ENCODE measurements around the gene ALDH7A1. TPM values are rescaled to one million over a fixed set of nuclear protein-coding genes. Genes with fewer than 3 reads are reported as not detected.
A peak's percentile ranks its signal among the peaks of the same experiment; 100 is the strongest.
"Not testable (repeated sequence)": the region's sequence is repeated elsewhere in the genome, so short reads cannot be mapped to it uniquely, and the experiment has no call there.

Gene ALDH7A1
- total and polyA plus RNA-seq, 2 experiments from 2014 or later: 65.2 to 121 TPM

DNA sequence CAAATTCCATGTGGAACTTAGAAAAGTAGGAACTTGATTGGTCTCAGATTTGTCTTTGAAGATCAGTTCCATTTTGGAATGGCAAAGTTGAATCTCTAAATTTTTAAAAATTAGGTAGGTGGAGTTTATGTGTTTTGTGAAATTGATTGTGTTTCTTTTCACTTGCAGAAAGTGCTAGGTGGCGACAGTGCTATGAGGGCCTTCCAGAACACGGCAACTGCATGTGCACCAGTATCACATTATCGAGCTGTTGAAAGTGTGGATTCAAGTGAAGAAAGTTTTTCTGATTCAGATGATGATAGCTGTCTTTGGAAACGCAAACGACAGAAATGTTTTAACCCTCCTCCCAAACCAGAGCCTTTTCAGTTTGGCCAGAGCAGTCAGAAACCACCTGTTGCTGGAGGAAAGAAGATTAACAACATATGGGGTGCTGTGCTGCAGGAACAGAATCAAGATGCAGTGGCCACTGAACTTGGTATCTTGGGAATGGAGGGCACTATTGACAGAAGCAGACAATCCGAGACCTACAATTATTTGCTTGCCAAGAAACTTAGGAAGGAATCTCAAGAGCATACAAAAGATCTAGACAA is 8.5 kb upstream of the ALDH7A1 start:
- H3K9me3 ChIP-seq (ENCODE audit: low read depth): no peaks in the 10 kb centered on the region
- TF ChIP-seq, protein P1, sequence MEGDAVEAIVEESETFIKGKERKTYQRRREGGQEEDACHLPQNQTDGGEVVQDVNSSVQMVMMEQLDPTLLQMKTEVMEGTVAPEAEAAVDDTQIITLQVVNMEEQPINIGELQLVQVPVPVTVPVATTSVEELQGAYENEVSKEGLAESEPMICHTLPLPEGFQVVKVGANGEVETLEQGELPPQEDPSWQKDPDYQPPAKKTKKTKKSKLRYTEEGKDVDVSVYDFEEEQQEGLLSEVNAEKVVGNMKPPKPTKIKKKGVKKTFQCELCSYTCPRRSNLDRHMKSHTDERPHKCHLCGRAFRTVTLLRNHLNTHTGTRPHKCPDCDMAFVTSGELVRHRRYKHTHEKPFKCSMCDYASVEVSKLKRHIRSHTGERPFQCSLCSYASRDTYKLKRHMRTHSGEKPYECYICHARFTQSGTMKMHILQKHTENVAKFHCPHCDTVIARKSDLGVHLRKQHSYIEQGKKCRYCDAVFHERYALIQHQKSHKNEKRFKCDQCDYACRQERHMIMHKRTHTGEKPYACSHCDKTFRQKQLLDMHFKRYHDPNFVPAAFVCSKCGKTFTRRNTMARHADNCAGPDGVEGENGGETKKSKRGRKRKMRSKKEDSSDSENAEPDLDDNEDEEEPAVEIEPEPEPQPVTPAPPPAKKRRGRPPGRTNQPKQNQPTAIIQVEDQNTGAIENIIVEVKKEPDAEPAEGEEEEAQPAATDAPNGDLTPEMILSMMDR (IDR thresholded peaks at IDR 0.05; ENCODE audit: low read depth, low read length): no peak
- H3K4me1 ChIP-seq (ENCODE audit: low read depth): peaks cover 3% of the 10 kb centered on the region
- H3K27ac ChIP-seq: no peak overlapping the region
- DNase-seq (ENCODE audit: low read depth in 1 of 2, low spot score in 1 of 2): no peak
- no peaks in the 10 kb centered on the region for H3K27me3 ChIP-seq
- no peak overlapping the region for H3K4me3 ChIP-seq
- peaks cover 27% of the 10 kb centered on the region for H3K36me3 ChIP-seq

DNA sequence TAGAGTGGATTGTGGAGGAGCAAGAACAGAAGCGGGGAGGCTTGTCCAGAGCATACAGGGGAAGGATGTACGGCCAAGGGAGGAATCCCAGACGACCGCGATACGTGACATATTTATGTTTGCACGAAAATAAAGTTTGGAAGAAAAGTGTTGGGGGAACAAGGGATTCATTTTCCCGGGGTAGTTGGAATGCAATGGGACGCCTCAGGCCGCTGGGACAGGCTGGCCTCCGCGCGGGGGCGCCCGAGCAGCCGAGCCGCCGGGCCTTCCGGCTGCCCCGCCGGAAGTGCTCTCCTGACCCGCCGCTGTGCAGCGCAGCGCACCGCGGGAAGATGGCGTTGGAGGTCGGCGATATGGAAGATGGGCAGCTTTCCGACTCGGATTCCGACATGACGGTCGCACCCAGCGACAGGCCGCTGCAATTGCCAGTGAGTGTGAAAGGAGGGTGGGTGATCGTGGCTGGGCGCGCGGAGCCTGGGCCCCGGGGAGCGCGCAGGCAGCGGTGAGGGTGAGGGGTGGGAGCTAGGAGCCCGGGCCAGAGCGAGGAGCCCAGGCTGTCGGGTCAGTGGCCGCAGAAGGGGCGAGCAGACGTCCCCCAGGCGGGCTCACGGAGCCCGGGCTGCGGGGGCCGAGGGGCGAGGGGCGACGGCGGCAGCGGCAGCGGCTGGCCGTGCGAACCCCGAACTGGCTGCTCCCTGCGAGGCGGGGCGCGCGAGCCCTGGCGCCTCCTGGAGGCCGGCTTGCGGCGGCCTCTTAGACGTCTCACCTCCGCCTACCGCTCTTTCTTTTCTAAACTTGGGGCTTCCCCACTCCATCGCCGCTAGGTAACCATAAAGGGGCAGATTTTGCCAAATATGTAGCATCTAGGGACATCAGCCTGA is 5.9 kb upstream of the ALDH7A1 start, which contains the start of gene PHAX:
PHAX (plus strand) TSS at position 317 of the 881 bp plus-strand sequence; CDS start at position 333, 16 bp downstream.
- TF ChIP-seq, protein P1 (IDR thresholded peaks at IDR 0.05; ENCODE audit: low read depth, low read length): peak; percentile 85
- no peaks in the 10 kb centered on the region for H3K27me3 ChIP-seq
- H3K27ac ChIP-seq: peak within 1 kb of the TSS; percentile 52
- H3K4me3 ChIP-seq: peak within 1 kb of the TSS; percentile 79
- H3K9me3 ChIP-seq (ENCODE audit: low read depth): no peaks in the 10 kb centered on the region
- H3K36me3 ChIP-seq: peaks cover 15% of the 10 kb centered on the region
- peak; percentile 87 to 90 for DNase-seq (ENCODE audit: low read depth in 1 of 2, low spot score in 1 of 2)
- peaks cover 3% of the 10 kb centered on the region for H3K4me1 ChIP-seq (ENCODE audit: low read depth)

DNA sequence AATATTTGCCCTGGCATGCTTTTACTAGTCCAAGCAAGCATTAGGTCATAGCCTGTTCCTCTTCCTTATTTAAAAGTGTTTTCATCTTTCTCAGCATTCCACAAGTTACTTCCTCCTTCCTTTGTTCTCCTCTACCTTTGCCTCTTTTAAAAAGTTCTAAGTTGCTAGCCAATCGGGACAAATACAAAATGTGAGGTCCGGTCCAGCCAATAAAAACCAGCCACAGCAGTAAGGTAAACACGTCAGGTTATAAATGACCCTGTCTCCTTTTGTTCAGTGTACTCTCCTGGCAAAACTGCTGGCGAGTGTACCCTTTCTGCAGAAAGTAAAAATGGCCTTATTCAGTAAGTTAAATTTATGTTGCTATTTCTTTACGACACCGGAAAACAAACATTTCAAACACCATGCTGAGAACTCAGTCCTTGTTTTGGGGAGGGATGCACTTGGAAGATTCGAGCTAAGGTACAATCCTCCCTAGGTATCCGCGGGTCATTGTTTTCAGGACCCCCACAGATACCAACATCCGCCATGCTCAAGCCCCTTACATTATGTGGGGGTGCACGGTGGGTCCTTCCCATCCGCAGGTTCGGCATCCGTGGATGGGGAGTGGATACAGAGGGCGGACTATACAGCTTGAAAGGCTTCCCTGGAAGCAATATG is 5.1 kb upstream of the ALDH7A1 start:
- Histone ChIP-seq H3K4me3 (peak overlapping the region; percentile 79), H3K27ac (peak overlapping the region; percentile 24), H3K36me3 (peaks cover 10% of the 10 kb centered on the region)
- not testable (repeated sequence) for H3K27me3 ChIP-seq; H3K4me1 ChIP-seq (ENCODE audit: low read depth); H3K9me3 ChIP-seq (ENCODE audit: low read depth); DNase-seq (ENCODE audit: low read depth in 1 of 2, low spot score in 1 of 2)

DNA sequence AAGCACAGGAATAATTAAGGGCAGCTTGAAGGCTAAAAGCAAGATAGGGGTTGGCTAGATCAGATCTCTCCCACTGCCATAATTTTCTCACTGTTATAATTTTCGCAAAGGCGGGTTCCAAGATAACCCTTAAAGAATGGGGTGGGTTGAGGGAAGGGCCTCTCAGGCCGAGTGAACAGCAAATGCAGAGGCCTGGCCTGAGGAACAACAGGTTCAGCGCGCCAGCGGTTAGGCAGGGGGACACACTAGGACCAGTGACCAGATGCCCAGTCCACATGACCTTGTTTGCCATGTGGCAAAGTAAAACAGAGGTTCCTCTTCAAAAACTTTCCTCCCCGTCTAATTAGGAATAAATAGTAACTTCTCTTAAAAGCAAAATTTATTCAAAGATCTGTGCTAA is 4.5 kb upstream of the ALDH7A1 start:
- no peak for DNase-seq (ENCODE audit: low read depth in 1 of 2, low spot score in 1 of 2)
- Histone ChIP-seq H3K36me3 (peaks cover 7% of the 10 kb centered on the region), H3K27me3 (no peaks in the 10 kb centered on the region), H3K27ac (no peak overlapping the region), H3K9me3 (ENCODE audit: low read depth) (no peaks in the 10 kb centered on the region), H3K4me1 (ENCODE audit: low read depth) (peaks cover 3% of the 10 kb centered on the region), H3K4me3 (no peak overlapping the region)
- TF ChIP-seq, protein P1 (IDR thresholded peaks at IDR 0.05; ENCODE audit: low read depth, low read length): no peak

DNA sequence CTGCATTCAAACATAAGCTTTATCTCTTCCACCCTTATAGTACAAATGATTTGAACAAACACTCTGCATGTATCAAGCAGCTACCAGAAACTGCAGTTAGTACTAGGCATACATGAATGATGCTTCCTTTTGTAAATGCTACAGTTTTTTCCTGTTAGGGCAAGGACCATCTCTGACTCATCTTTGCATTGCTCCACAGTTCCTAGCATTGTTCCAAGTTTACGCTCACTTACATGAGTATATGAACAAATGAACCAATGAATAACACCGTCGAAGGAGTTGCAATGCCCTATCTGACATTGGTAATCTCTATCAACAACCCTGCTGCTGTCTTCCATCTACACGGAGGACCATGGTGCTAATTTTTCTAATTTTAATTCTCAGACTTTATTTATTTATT is 2.1 kb upstream of the ALDH7A1 start:
- TF ChIP-seq, protein P1 (IDR thresholded peaks at IDR 0.05; ENCODE audit: low read depth, low read length): no peak
- H3K9me3 ChIP-seq (ENCODE audit: low read depth): no peaks in the 10 kb centered on the region
- H3K4me1 ChIP-seq (ENCODE audit: low read depth): peaks cover 11% of the 10 kb centered on the region
- peak in 1 of 2 donors; percentile 93 for DNase-seq (ENCODE audit: low read depth in 1 of 2, low spot score in 1 of 2)
- H3K27ac ChIP-seq: no peak overlapping the region
- peaks cover 5% of the 10 kb centered on the region for H3K36me3 ChIP-seq
- H3K4me3 ChIP-seq: no peak overlapping the region
- H3K27me3 ChIP-seq: no peaks in the 10 kb centered on the region
